Esophagus muscularis mucosa (tissue), 4 donors: ENCODE measurements around the gene ANKLE2. TPM values are rescaled to one million over a fixed set of nuclear protein-coding genes. Genes with fewer than 3 reads are reported as not detected.

Experiments
- DNase-seq: peaks from one replicate; pipeline ENCODE4 v3.0.0-alpha.2; 2017; ENCODE audit errors: extremely low spot score
- H3K27ac ChIP-seq, 4 donors: fragments of 200-600 bp; sonication (generic); replicated peaks in 1 of 4; 1 replicate in 3 of 4; 2 replicates in 1 of 4; pipeline ENCODE4 v1.5.1; 2016 to 2019; ENCODE audit warnings: mild to moderate bottlenecking in 1 of 4
- H3K27me3 ChIP-seq, 4 donors: fragments of 200-600 bp; sonication (generic); one replicate each; pipeline versions ENCODE4 v1.5.1 to v1.6.0; 2016 to 2019
- H3K36me3 ChIP-seq, 4 donors: fragments of 200-600 bp; sonication (generic); one replicate each; pipeline ENCODE4 v1.5.1; 2016 to 2019
- H3K4me1 ChIP-seq, 4 donors: fragments of 200-600 bp; sonication (generic); one replicate each; pipeline ENCODE4 v1.5.1; 2016 to 2019
- H3K4me3 ChIP-seq, 4 donors: fragments of 200-600 bp; sonication (generic); 1 replicate in 2 of 4; 2 replicates in 2 of 4; pipeline ENCODE4 v1.5.1; 2016 to 2019; ENCODE audit warnings: mild to moderate bottlenecking in 4 of 4, moderate library complexity in 1 of 4
- H3K9me3 ChIP-seq, 4 donors: fragments of 200-600 bp; sonication (generic); 1 replicate in 3 of 4; 2 replicates in 1 of 4; pipeline ENCODE4 v1.5.1; 2016 to 2019
- EP300 ChIP-seq: sonication (generic); formaldehyde crosslinking; IDR thresholded peaks from one replicate; pipeline ENCODE4 v1.6.1; 2017; ENCODE audit warnings: antibody characterized with exemption
- POLR2A ChIP-seq: fragments of 450-650 bp; IDR thresholded peaks from one replicate; pipeline ENCODE4 v1.6.1; 2017; ENCODE audit warnings: antibody characterized with exemption, moderate library complexity, mild to moderate bottlenecking, low read depth
- POLR2AphosphoS5 ChIP-seq, 2 donors: sonication (generic); formaldehyde crosslinking; IDR thresholded peaks; one replicate each; pipeline ENCODE4 v1.6.1; 2017; ENCODE audit warnings: antibody characterized with exemption in 2 of 2
- WGBS: methylation state at CpG from one replicate; pipeline ENCODE4 v1.1.5; 2018; 5-methylcytosine and 5-hydroxymethylcytosine counted together
- intact Hi-C: fragments of 100-400 bp; cut with DNase I; formaldehyde crosslinking; loops from one replicate; pipeline ENCODE4 v1.15.1; 2023
- total RNA-seq, 4 donors: library from RNA; depleted of rRNA; stranded (reverse); fragments of >200 nt; gene quantifications; one replicate each; pipeline versions ENCODE4 v1.1.0 to v1.2.1, GENCODE V29; 2016
- TF ChIP-seq, protein P1 (sequence below), 3 experiments: fragments of 200-600 bp in 2 of 3; fragments of 450-650 bp in 1 of 3; sonication (generic) in 2 of 3; IDR thresholded peaks; one replicate each; pipeline ENCODE4 v1.5.1; 2017 to 2019; ENCODE audit warnings: antibody characterized with exemption in 3 of 3, mild to moderate bottlenecking in 2 of 3, moderate library complexity in 1 of 3

Gene ANKLE2
- total RNA-seq, 4 donors from 2014 or later = 40.2 to 47.2 (median 45.4) TPM

DNA sequence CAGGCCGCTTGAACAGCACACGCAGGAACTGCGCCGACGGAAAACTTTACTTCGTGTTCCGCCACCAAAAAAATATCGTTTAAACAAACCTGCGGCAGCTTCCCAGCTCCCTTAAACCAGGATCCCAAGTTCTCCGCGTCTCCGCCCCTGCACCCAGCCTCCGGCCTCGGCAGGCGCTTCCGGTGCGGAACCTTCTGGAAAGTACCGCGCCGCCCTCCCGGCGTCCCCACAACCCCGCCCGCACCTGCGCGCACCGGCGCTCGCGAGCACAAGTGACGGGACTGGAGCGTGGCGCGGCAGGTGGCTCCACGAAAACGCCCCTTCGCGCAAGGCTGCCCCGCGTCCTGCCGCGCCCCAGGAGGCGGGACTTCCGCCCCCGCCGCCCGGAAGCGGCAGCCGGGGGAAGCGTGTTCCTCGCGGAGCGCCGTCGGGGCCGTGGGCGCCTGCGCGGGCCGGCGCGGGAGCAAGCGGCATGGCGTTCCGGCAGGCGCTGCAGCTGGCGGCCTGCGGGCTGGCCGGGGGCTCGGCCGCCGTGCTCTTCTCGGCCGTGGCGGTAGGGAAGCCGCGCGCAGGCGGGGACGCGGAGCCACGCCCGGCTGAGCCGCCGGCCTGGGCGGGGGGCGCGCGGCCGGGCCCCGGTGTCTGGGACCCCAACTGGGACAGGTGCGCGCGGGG is 51.1 kb downstream of the ANKLE2 start, which contains the start of gene PGAM5:
TSS of gene PGAM5 (plus strand) at position 438 of the 675 bp plus-strand sequence. CDS start at position 473, 35 bp downstream.
- Histone ChIP-seq H3K27ac (peak within 1 kb of the TSS; percentile 79 to 82 (median 81)), H3K27me3 (peaks cover 0 to 4% (median 0%) of the 10 kb centered on the region in 4 donors), H3K36me3 (peaks cover 6 to 15% (median 8%) of the 10 kb centered on the region in 4 donors), H3K4me3 (peak within 1 kb of the TSS; percentile 71 to 96 (median 84)), H3K9me3 (no peaks in the 10 kb centered on the region), H3K4me1 (peaks cover 18 to 38% (median 29%) of the 10 kb centered on the region in 4 donors)
- TF ChIP-seq POLR2A (peak; percentile 10), POLR2AphosphoS5 (IDR thresholded peaks at IDR 0.05) (peak; percentile 77 to 84), EP300 (no peak)
- TF ChIP-seq, protein P1, sequence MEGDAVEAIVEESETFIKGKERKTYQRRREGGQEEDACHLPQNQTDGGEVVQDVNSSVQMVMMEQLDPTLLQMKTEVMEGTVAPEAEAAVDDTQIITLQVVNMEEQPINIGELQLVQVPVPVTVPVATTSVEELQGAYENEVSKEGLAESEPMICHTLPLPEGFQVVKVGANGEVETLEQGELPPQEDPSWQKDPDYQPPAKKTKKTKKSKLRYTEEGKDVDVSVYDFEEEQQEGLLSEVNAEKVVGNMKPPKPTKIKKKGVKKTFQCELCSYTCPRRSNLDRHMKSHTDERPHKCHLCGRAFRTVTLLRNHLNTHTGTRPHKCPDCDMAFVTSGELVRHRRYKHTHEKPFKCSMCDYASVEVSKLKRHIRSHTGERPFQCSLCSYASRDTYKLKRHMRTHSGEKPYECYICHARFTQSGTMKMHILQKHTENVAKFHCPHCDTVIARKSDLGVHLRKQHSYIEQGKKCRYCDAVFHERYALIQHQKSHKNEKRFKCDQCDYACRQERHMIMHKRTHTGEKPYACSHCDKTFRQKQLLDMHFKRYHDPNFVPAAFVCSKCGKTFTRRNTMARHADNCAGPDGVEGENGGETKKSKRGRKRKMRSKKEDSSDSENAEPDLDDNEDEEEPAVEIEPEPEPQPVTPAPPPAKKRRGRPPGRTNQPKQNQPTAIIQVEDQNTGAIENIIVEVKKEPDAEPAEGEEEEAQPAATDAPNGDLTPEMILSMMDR (IDR thresholded peaks at IDR 0.05) = peak in 1 of 3 experiments; percentile 24
- intact Hi-C loops = no loop called here
- 0% methylated on average over 15 of the region's 94 CpGs for WGBS
- DNase-seq = peak; percentile 92

GRCh38 chr12:132710043-132710404 is 51.6 kb downstream of the ANKLE2 start:
- H3K27ac ChIP-seq = peak overlapping the region; percentile 79 to 82 (median 81)
- DNase-seq = no peak
- peaks cover under 1 to 9% (median 4%) of the 10 kb centered on the region in 4 donors for H3K36me3 ChIP-seq
- H3K4me1 ChIP-seq = peaks cover 18 to 38% (median 29%) of the 10 kb centered on the region in 4 donors
- H3K27me3 ChIP-seq = peaks cover 0 to 4% (median 0%) of the 10 kb centered on the region in 4 donors
- intact Hi-C loops = no loop called here
- peak overlapping the region; percentile 71 to 96 (median 84) for H3K4me3 ChIP-seq
- 0% methylated on average over 7 of the region's 26 CpGs for WGBS
- TF ChIP-seq POLR2AphosphoS5 (IDR thresholded peaks at IDR 0.05) (no peak), EP300 (no peak), POLR2A (no peak)
- TF ChIP-seq, protein P1 (IDR thresholded peaks at IDR 0.05) = no peak
- H3K9me3 ChIP-seq = no peaks in the 10 kb centered on the region

GRCh38 chr12:132708150-132708549 is 53.5 kb downstream of the ANKLE2 start:
- peaks cover 18 to 32% (median 28%) of the 10 kb centered on the region in 4 donors for H3K4me1 ChIP-seq
- H3K27me3 ChIP-seq = peaks cover 0 to 4% (median 0%) of the 10 kb centered on the region in 4 donors
- H3K36me3 ChIP-seq = peaks cover 0 to 19% (median 14%) of the 10 kb centered on the region in 4 donors
- WGBS = 83% methylated on average over 2 of the region's 2 CpGs
- TF ChIP-seq EP300 = no peak
- no peak for TF ChIP-seq POLR2A
- TF ChIP-seq, protein P1 (IDR thresholded peaks at IDR 0.05) = no peak
- H3K4me3 ChIP-seq = no peak overlapping the region
- no peak for DNase-seq
- intact Hi-C loops = no loop called here
- H3K9me3 ChIP-seq = no peaks in the 10 kb centered on the region
- H3K27ac ChIP-seq = no peak overlapping the region

GRCh38 chr12:132707241-132707640 is 54.4 kb downstream of the ANKLE2 start:
- peaks cover 15 to 23% (median 20%) of the 10 kb centered on the region in 4 donors for H3K4me1 ChIP-seq
- no peak for DNase-seq
- no peak overlapping the region for H3K4me3 ChIP-seq
- TF ChIP-seq POLR2AphosphoS5 (IDR thresholded peaks at IDR 0.05) = no peak
- no peak for TF ChIP-seq POLR2A
- TF ChIP-seq, protein P1 (IDR thresholded peaks at IDR 0.05) = no peak
- no peak for TF ChIP-seq EP300
- H3K27ac ChIP-seq = no peak overlapping the region
- H3K36me3 ChIP-seq = peaks cover 0 to 25% (median 19%) of the 10 kb centered on the region in 4 donors
- no peaks in the 10 kb centered on the region for H3K9me3 ChIP-seq
- WGBS = 90% methylated on average over 4 of the region's 6 CpGs
- intact Hi-C loops = no loop called here
- H3K27me3 ChIP-seq = peaks cover 0 to 4% (median 0%) of the 10 kb centered on the region in 4 donors
